Omental fat pad (tissue), 4 donors: ENCODE measurements around the gene PAX4. TPM values are rescaled to one million over a fixed set of nuclear protein-coding genes. Genes with fewer than 3 reads are reported as not detected.

Experiments used
- ATAC-seq: fragments of 150-250 bp; one replicate; pipeline ENCODE4 v1.9.1; 2016; ENCODE audit warnings: mild to moderate bottlenecking, moderate library complexity; ENCODE audit not compliant: low FRiP score
- DNase-seq: peaks from one replicate; pipeline ENCODE4 v3.0.0-alpha.2; 2019; ENCODE audit warnings: low spot score
- total RNA-seq, 4 donors: library from RNA; depleted of rRNA; stranded (reverse); fragments of >200 nt; gene quantifications; one replicate each; pipeline ENCODE4 v1.1.0, GENCODE V29; 2016
- TF ChIP-seq, protein P1 (sequence below), 3 donors: fragments of 450-650 bp; IDR thresholded peaks; one replicate each; pipeline ENCODE4 v1.5.1; 2016 to 2017; ENCODE audit warnings: antibody characterized with exemption in 3 of 3, mild to moderate bottlenecking in 3 of 3, moderate library complexity in 2 of 3

Gene PAX4
- total RNA-seq, 4 donors from 2014 or later: not detected

DNA sequence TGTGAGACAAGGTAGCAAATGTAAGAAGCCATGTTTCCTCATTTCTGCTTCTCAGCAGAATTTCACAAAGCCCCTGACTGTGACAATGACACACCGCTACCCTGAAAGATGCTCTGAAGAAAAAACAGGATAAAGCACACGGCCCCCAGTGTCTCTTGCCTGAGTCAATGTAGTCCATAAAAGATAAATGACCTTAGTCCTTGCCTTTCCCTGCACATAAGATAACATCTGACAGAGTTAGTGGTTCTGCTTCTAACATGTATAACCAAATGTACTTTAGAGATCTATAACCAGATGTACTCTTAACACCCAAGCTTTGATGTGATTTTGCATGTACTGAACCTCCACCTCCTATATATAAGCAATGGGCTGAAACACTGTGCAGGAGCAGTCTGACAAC lies 31.0 kb upstream of the PAX4 start:
- TF ChIP-seq, protein P1, sequence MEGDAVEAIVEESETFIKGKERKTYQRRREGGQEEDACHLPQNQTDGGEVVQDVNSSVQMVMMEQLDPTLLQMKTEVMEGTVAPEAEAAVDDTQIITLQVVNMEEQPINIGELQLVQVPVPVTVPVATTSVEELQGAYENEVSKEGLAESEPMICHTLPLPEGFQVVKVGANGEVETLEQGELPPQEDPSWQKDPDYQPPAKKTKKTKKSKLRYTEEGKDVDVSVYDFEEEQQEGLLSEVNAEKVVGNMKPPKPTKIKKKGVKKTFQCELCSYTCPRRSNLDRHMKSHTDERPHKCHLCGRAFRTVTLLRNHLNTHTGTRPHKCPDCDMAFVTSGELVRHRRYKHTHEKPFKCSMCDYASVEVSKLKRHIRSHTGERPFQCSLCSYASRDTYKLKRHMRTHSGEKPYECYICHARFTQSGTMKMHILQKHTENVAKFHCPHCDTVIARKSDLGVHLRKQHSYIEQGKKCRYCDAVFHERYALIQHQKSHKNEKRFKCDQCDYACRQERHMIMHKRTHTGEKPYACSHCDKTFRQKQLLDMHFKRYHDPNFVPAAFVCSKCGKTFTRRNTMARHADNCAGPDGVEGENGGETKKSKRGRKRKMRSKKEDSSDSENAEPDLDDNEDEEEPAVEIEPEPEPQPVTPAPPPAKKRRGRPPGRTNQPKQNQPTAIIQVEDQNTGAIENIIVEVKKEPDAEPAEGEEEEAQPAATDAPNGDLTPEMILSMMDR (IDR thresholded peaks at IDR 0.05): no peak
- DNase-seq: no peak
- no peak for ATAC-seq

GRCh38 chr7:127647636-127648035 lies 29.7 kb upstream of the PAX4 start:
- DNase-seq: no peak
- TF ChIP-seq, protein P1 (IDR thresholded peaks at IDR 0.05): no peak

GRCh38 chr7:127644484-127644883 lies 26.5 kb upstream of the PAX4 start:
- no peak for ATAC-seq
- DNase-seq: no peak
- TF ChIP-seq, protein P1 (IDR thresholded peaks at IDR 0.05): no peak

More at GRCh38 chr7:127647636-127648035, 29.7 kb upstream of the PAX4 start:
- ATAC-seq: no peak

GRCh38 chr7:127638197-127638596 lies 20.3 kb upstream of the PAX4 start:
- ATAC-seq: no peak
- TF ChIP-seq, protein P1 (IDR thresholded peaks at IDR 0.05): no peak
- DNase-seq: no peak

DNA sequence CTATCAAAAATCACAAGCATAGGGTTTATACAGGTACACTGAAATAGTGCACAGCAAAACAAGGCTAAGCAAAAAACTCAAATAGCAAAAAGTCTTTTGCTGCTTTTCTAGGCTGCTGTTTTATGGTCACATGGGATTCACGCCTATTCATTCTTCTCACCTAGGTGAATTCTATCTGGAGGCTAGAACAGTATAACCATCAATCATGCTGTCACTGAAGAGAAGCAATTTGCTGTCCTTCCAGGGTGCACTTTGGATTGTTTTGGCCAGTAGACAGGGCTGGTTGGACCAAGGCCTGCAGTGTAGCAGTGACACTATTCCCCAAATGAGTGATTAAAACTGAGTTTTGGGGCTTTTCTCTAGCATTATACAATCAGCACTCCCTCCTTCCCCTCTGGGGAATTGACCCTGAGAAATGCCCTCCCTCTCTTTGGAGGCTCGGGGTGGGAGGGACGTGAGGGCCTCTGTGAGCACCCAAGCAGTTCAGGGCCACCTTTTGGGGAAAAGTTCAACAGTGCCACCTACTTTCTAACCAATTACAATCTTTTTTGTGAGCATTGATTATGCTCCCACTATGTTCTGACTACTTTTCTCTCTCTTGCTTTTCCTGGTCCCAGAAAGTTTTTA lies 17.8 kb upstream of the PAX4 start:
- ATAC-seq (no peak), DNase-seq (no peak)
- TF ChIP-seq, protein P1 (IDR thresholded peaks at IDR 0.05): no peak

DNA sequence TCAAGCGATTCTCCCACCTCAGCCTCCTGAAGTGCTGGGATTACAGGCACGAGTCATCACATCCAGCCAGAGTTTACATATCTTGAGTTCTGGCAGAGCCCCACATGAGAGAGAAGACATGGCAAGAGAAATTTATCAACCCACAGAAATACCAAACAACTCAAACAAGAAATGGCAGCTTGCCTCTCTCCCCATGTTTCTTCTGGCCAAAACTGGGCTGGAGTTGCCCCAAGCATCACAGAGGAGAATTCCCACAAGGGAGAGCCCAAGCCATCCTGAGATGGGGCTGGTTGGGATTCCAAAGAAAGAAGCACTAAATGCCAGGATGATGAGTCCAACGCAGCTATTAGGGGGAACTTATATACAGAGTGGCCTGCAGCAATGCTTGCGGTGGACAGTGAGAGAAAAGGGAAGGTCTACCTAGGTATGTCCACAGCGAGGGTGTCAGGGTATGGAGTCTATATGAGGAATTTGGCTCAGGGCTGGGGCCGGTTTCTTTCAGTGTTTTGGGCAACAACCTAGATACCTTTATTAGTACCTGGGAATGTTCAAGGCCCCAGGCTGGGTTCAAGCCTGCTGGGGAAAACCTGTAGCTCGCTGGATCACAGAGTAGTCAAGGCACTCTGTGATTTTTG lies 14.5 kb upstream of the PAX4 start:
- ATAC-seq (no peak), DNase-seq (no peak)
- TF ChIP-seq, protein P1 (IDR thresholded peaks at IDR 0.05): no peak
